SU-DHL-6 (cell line): ENCODE data around the gene WDR88.

ENCODE experiments used
- H2AFZ ChIP-seq: fragments of 200-600 bp; sonication (generic); 2 replicates; pipeline ENCODE4 v1.6.1; 2014; ENCODE audit warnings: low read depth, mild to moderate bottlenecking, moderate library complexity, mixed read lengths, antibody characterized with exemption, low read length; ENCODE audit not compliant: severe bottlenecking
- H3F3A ChIP-seq: fragments of 200-600 bp; shearing (Covaris generic); 2 replicates; pipeline ENCODE4 v1.6.0; 2016; ENCODE audit warnings: antibody characterized with exemption, mild to moderate bottlenecking; ENCODE audit not compliant: insufficient read depth
- H3K27ac ChIP-seq: fragments of 200-600 bp; sonication (generic); 2 replicates; pipeline ENCODE4 v1.5.1; 2016; ENCODE audit warnings: low read depth, mild to moderate bottlenecking, low read length, moderate library complexity, mixed read lengths
- H3K27me3 ChIP-seq: fragments of 200-600 bp; sonication (generic), shearing (Covaris generic); 2 replicates; pipeline ENCODE4 v1.6.0; 2014; ENCODE audit warnings: mild to moderate bottlenecking, low read length
- H3K36me3 ChIP-seq: fragments of 200-600 bp; sonication (generic); 2 replicates; pipeline ENCODE4 v1.6.1; 2014; ENCODE audit warnings: mild to moderate bottlenecking, low read length, mixed read lengths
- H3K4me2 ChIP-seq: fragments of 300-600, 200-600 bp; shearing (Covaris generic), sonication (generic); 2 replicates; pipeline ENCODE4 v1.6.0; 2014; ENCODE audit warnings: low read length, low read depth, mild to moderate bottlenecking; ENCODE audit not compliant: poor library complexity, severe bottlenecking
- H3K4me3 ChIP-seq: fragments of 200-600 bp; sonication (generic); 2 replicates; pipeline ENCODE4 v1.5.1; 2014; ENCODE audit warnings: antibody characterized with exemption, low read length, mild to moderate bottlenecking, mixed read lengths; ENCODE audit not compliant: insufficient read depth, poor library complexity, severe bottlenecking
- H3K79me2 ChIP-seq: fragments of 200-600 bp; sonication (generic); 2 replicates; pipeline ENCODE4 v1.6.1; 2014; ENCODE audit warnings: mild to moderate bottlenecking, low read length, moderate library complexity; ENCODE audit not compliant: insufficient read depth
- H3K9ac ChIP-seq: fragments of 200-600 bp; sonication (generic); 2 replicates; pipeline ENCODE4 v1.7.0; 2014; ENCODE audit warnings: mild to moderate bottlenecking, low read length
- H3K9me2 ChIP-seq: fragments of 200-600 bp; sonication (generic); replicated peaks from 2 replicates; pipeline ENCODE4 v1.6.1; 2014; ENCODE audit warnings: low read length; ENCODE audit not compliant: insufficient read depth
- H3K9me3 ChIP-seq: fragments of 200-600 bp; sonication (generic); 2 replicates; pipeline ENCODE4 v1.6.1; 2014; ENCODE audit warnings: low read length, mixed read lengths; ENCODE audit not compliant: insufficient read depth
- H4K20me1 ChIP-seq: fragments of 200-600 bp; sonication (generic); 2 replicates; pipeline ENCODE4 v1.6.1; 2014; ENCODE audit warnings: low read depth, mild to moderate bottlenecking, antibody characterized with exemption, low read length, moderate library complexity, mixed read lengths
- CTCF ChIP-seq: fragments of 200-600 bp; sonication (generic); IDR thresholded peaks from one replicate; pipeline ENCODE4 v1.5.1; 2017; ENCODE audit warnings: antibody characterized with exemption, mild to moderate bottlenecking, low read length, moderate library complexity; ENCODE audit not compliant: insufficient read depth, poor library complexity, severe bottlenecking
- EZH2phosphoT487 ChIP-seq: fragments of 200-600 bp; sonication (generic), shearing (Covaris generic); conservative IDR thresholded peaks from 2 replicates; pipeline ENCODE4 v1.6.1; 2018; ENCODE audit warnings: mild to moderate bottlenecking, antibody characterized with exemption, low read length, moderate library complexity, mixed read lengths

WDR88 gene

GRCh38 chr19:33175156-33175782 lies 43.4 kb downstream of the WDR88 start:
- Histone ChIP-seq H2AFZ (no peak overlapping the region), H3F3A (no peaks in the 10 kb centered on the region), H3K9me3 (no peaks in the 10 kb centered on the region), H3K4me2 (peak overlapping the region; percentile 84), H3K9me2 (no peaks in the 10 kb centered on the region), H3K27me3 (no peaks in the 10 kb centered on the region), H3K27ac (no peak overlapping the region), H3K4me3 (no peak overlapping the region), H3K79me2 (no peaks in the 10 kb centered on the region), H4K20me1 (no peaks in the 10 kb centered on the region), H3K9ac (peak overlapping the region; percentile 92; the same call in 1 of the 2 replicates), H3K36me3 (no peaks in the 10 kb centered on the region)
- TF ChIP-seq CTCF (no peak), EZH2phosphoT487 (no peak)

GRCh38 chr19:33175886-33176669 lies 44.2 kb downstream of the WDR88 start:
- H3K9me3 ChIP-seq, result no peaks in the 10 kb centered on the region
- peak overlapping the region; percentile 58 for H3K27ac ChIP-seq
- H4K20me1 ChIP-seq, result no peaks in the 10 kb centered on the region
- TF ChIP-seq CTCF (no peak), EZH2phosphoT487 (no peak)
- peak overlapping the region; percentile 92 for H3K9ac ChIP-seq
- no peaks in the 10 kb centered on the region for H3K36me3 ChIP-seq
- H3K79me2 ChIP-seq, result no peaks in the 10 kb centered on the region
- peak overlapping the region; percentile 90 for H2AFZ ChIP-seq
- H3K4me3 ChIP-seq, result peak overlapping the region; percentile 83
- H3K27me3 ChIP-seq, result no peaks in the 10 kb centered on the region
- H3F3A ChIP-seq, result no peaks in the 10 kb centered on the region
- peak overlapping the region; percentile 84 for H3K4me2 ChIP-seq
- H3K9me2 ChIP-seq, result no peaks in the 10 kb centered on the region

- Histone ChIP-seq H3K36me3 (no peaks in the 10 kb centered on the region), H3K4me2 (peak overlapping the region; percentile 84), H2AFZ (peak overlapping the region; percentile 90), H3K27ac (peak overlapping the region; percentile 58), H3K4me3 (peak overlapping the region; percentile 83), H4K20me1 (no peaks in the 10 kb centered on the region), H3K9me2 (no peaks in the 10 kb centered on the region), H3K9ac (peak overlapping the region; percentile 92), H3K79me2 (no peaks in the 10 kb centered on the region), H3K27me3 (no peaks in the 10 kb centered on the region), H3F3A (no peaks in the 10 kb centered on the region), H3K9me3 (no peaks in the 10 kb centered on the region)
- TF ChIP-seq EZH2phosphoT487 (no peak), CTCF (no peak)
Measured at GRCh38 chr19:33176670-33177416, 44.9 kb downstream of the WDR88 start.
